Forelimb muscle (tissue), 1 donor: ENCODE measurements around the gene OPRL1. TPM values are rescaled to one million over a fixed set of nuclear protein-coding genes. Genes with fewer than 3 reads are reported as not detected.

Experiments used
- DNase-seq: peaks from one replicate; pipeline ENCODE4 v3.0.0-alpha.2; 2013; ENCODE audit warnings: low read depth
- polyA plus RNA-seq: library from polyadenylated mRNA; unstranded; fragments of 120-200 nt; gene quantifications from one replicate; pipeline ENCODE4 v1.2.1, GENCODE V29; 2013; ENCODE audit not compliant: insufficient read length

OPRL1 gene
- polyA plus RNA-seq, 1 donor = 1.1 TPM

GRCh38 chr20:64056639-64056888, 23.3 kb upstream of the OPRL1 start:
- no peak for DNase-seq

GRCh38 chr20:64056889-64057627, 22.8 kb upstream of the OPRL1 start:
- DNase-seq = no peak

- no peak for DNase-seq
These were observed 22.0 kb upstream of the OPRL1 start for GRCh38 chr20:64057628-64058498.

GRCh38 chr20:64058536-64058935, 21.3 kb upstream of the OPRL1 start:
- DNase-seq = no peak

- no peak for DNase-seq
These were observed 17.6 kb upstream of the OPRL1 start for GRCh38 chr20:64062276-64062595.

GRCh38 chr20:64062596-64063388, 17.1 kb upstream of the OPRL1 start, which contains the start of gene TCEA2:
TSS of gene TCEA2 (plus strand) at chr20:64063198. CDS start at chr20:64063313, 115 bp downstream.
- DNase-seq = peak; percentile 93

- no peak for DNase-seq
These were observed 16.3 kb upstream of the OPRL1 start for GRCh38 chr20:64063389-64064144.

- no peak for DNase-seq
These were observed 15.7 kb upstream of the OPRL1 start for GRCh38 chr20:64064145-64064698.

GRCh38 chr20:64065062-64065973, 14.6 kb upstream of the OPRL1 start:
- no peak for DNase-seq

GRCh38 chr20:64065974-64066343, 13.9 kb upstream of the OPRL1 start:
- DNase-seq = no peak

GRCh38 chr20:64067005-64067632, 12.8 kb upstream of the OPRL1 start:
- DNase-seq = no peak

- DNase-seq = no peak
These were observed 12.1 kb upstream of the OPRL1 start for GRCh38 chr20:64067733-64068307.

- no peak for DNase-seq
These were observed 11.3 kb upstream of the OPRL1 start for GRCh38 chr20:64068386-64069208.

GRCh38 chr20:64069209-64069613, 10.7 kb upstream of the OPRL1 start:
- no peak for DNase-seq

GRCh38 chr20:64069614-64070243, 10.2 kb upstream of the OPRL1 start:
- no peak for DNase-seq

GRCh38 chr20:64070244-64070993, 9.5 kb upstream of the OPRL1 start:
- no peak for DNase-seq
